ENCODE measurements around the gene TNFAIP8L1. TPM values are rescaled to one million over a fixed set of nuclear protein-coding genes. Genes with fewer than 3 reads are reported as not detected.

TNFAIP8L1 gene
- total RNA-seq, 1 donor from 2014 or later: 4.2 TPM

DNA sequence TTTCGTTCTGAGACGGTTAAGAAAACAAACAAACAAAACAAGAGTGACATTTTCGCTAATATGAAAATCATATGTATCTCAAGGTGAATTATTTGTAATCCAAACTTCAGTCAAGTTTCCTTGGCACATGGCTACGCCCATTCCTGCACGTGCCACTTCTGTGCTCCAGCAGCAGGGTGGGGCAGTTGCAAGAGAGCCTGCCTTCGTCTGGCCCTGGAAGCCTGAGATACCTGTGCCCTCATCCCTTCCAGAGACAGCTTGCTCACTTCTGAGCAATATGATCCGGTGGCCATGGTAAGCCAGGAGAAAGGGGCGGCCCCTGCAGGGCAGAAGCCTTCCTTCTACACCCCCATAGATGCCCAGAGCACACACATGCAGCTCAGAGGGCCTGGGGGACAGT, 62.2 kb downstream of the TNFAIP8L1 start:
- H3K27ac ChIP-seq (replicated peaks): no peak overlapping the region
- TF ChIP-seq, protein P1, sequence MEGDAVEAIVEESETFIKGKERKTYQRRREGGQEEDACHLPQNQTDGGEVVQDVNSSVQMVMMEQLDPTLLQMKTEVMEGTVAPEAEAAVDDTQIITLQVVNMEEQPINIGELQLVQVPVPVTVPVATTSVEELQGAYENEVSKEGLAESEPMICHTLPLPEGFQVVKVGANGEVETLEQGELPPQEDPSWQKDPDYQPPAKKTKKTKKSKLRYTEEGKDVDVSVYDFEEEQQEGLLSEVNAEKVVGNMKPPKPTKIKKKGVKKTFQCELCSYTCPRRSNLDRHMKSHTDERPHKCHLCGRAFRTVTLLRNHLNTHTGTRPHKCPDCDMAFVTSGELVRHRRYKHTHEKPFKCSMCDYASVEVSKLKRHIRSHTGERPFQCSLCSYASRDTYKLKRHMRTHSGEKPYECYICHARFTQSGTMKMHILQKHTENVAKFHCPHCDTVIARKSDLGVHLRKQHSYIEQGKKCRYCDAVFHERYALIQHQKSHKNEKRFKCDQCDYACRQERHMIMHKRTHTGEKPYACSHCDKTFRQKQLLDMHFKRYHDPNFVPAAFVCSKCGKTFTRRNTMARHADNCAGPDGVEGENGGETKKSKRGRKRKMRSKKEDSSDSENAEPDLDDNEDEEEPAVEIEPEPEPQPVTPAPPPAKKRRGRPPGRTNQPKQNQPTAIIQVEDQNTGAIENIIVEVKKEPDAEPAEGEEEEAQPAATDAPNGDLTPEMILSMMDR (IDR thresholded peaks at IDR 0.05; ENCODE audit: borderline replicate concordance): no peak
- no peaks in the 10 kb centered on the region for H3K9me3 ChIP-seq (replicated peaks)
- no peak for DNase-seq
- H3K4me1 ChIP-seq: peaks cover 22% of the 10 kb centered on the region
- peaks cover 92% of the 10 kb centered on the region for H3K36me3 ChIP-seq
- H3K27me3 ChIP-seq (ENCODE audit: low read depth): no peaks in the 10 kb centered on the region
- H3K4me3 ChIP-seq: no peak overlapping the region
- intact Hi-C loops (cut with micrococcal nuclease): no loop called here

GRCh38 chr19:4702764-4703163, 63.4 kb downstream of the TNFAIP8L1 start:
- no peaks in the 10 kb centered on the region for H3K27me3 ChIP-seq (ENCODE audit: low read depth)
- peaks cover 34% of the 10 kb centered on the region for H3K4me1 ChIP-seq
- TF ChIP-seq, protein P1 (IDR thresholded peaks at IDR 0.05; ENCODE audit: borderline replicate concordance): no peak
- no peak for DNase-seq
- intact Hi-C loops (cut with micrococcal nuclease): no loop called here
- no peak overlapping the region for H3K27ac ChIP-seq (replicated peaks)
- no peak overlapping the region for H3K4me3 ChIP-seq
- no peaks in the 10 kb centered on the region for H3K9me3 ChIP-seq (replicated peaks)
- peaks cover 84% of the 10 kb centered on the region for H3K36me3 ChIP-seq

- Histone ChIP-seq H3K9me3 (replicated peaks) (no peaks in the 10 kb centered on the region), H3K27ac (replicated peaks) (peak overlapping the region; percentile 19), H3K4me1 (peaks cover 44% of the 10 kb centered on the region), H3K36me3 (peaks cover 74% of the 10 kb centered on the region), H3K27me3 (ENCODE audit: low read depth) (no peaks in the 10 kb centered on the region), H3K4me3 (no peak overlapping the region)
- no peak for DNase-seq
- TF ChIP-seq, protein P1 (IDR thresholded peaks at IDR 0.05; ENCODE audit: borderline replicate concordance): no peak
- intact Hi-C loops (cut with micrococcal nuclease): no loop called here
Observed at GRCh38 chr19:4703671-4704316, 64.5 kb downstream of the TNFAIP8L1 start.

DNA sequence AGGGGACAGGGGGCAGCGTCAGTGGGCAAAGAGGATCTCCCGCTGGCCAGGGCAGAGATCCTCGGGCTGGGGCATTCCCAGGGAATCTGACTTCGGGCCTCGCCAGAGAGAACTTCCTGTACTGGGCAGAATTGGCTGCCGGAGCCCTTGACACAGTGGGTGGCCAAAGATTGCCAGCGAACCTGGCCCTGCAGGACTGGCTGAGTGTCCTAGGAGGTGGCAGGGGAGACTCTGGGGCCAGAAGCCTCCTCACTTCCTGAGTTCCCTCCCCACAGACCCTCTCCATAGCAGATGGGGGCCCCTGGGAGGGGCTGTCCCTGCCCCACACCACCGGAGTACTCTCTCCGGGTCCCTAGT, 65.0 kb downstream of the TNFAIP8L1 start:
- no peak for DNase-seq
- Histone ChIP-seq H3K4me3 (no peak overlapping the region), H3K4me1 (peaks cover 49% of the 10 kb centered on the region), H3K9me3 (replicated peaks) (no peaks in the 10 kb centered on the region), H3K36me3 (peaks cover 70% of the 10 kb centered on the region), H3K27ac (replicated peaks) (peak overlapping the region; percentile 19), H3K27me3 (ENCODE audit: low read depth) (no peaks in the 10 kb centered on the region)
- TF ChIP-seq, protein P1 (IDR thresholded peaks at IDR 0.05; ENCODE audit: borderline replicate concordance): no peak
- intact Hi-C loops (cut with micrococcal nuclease): no loop called here

Other genes starting within 250 kb of the TNFAIP8L1 start
- gene SH3GL1, start 239.0 kb upstream of the TNFAIP8L1 start, total RNA-seq: 18.6 TPM
- 5.1 TPM for gene CHAF1A, start 236.9 kb upstream of the TNFAIP8L1 start, total RNA-seq
- gene UBXN6, start 181.7 kb upstream of the TNFAIP8L1 start, total RNA-seq: 113 TPM
- 22.8 TPM for gene HDGFL2, start 167.2 kb upstream of the TNFAIP8L1 start, total RNA-seq
- 162 TPM for gene PLIN4, start 121.0 kb upstream of the TNFAIP8L1 start, total RNA-seq
- gene PLIN5, start 104.3 kb upstream of the TNFAIP8L1 start, total RNA-seq: 73.5 TPM
- 0.41 TPM for gene LRG1, start 99.5 kb upstream of the TNFAIP8L1 start, total RNA-seq
- 7.2 TPM for gene SEMA6B, start 79.8 kb upstream of the TNFAIP8L1 start, total RNA-seq
- gene MYDGF, start 30.8 kb downstream of the TNFAIP8L1 start, total RNA-seq: 26.3 TPM
- gene DPP9, start 84.3 kb downstream of the TNFAIP8L1 start, total RNA-seq: 52.5 TPM
- gene FEM1A, start 152.2 kb downstream of the TNFAIP8L1 start, total RNA-seq: 46.5 TPM
- gene TICAM1, start 192.2 kb downstream of the TNFAIP8L1 start, total RNA-seq: 6.1 TPM
- gene PLIN3, start 228.2 kb downstream of the TNFAIP8L1 start, total RNA-seq: 26.7 TPM